ENCODE measurements around the gene SYK.

SYK gene

GRCh38 chr9:90909225-90909624, 107.6 kb downstream of the SYK start:
- no peak for DNase-seq

GRCh38 chr9:90909747-90910283, 108.2 kb downstream of the SYK start:
- no peak for DNase-seq

- no peak for DNase-seq
These were observed 112.6 kb downstream of the SYK start for GRCh38 chr9:90914196-90914595.

GRCh38 chr9:90914868-90915483, 113.4 kb downstream of the SYK start:
- DNase-seq = peak; percentile 84

- DNase-seq = peak; percentile 72
These were observed 114.1 kb downstream of the SYK start for GRCh38 chr9:90915693-90916092.

GRCh38 chr9:90916147-90916734, 114.6 kb downstream of the SYK start:
- DNase-seq = no peak

GRCh38 chr9:90919883-90920282, 118.3 kb downstream of the SYK start:
- DNase-seq = no peak

GRCh38 chr9:90921104-90921503, 119.5 kb downstream of the SYK start:
- DNase-seq = no peak

- no peak for DNase-seq
These were observed 120.3 kb downstream of the SYK start for GRCh38 chr9:90921969-90922368.

GRCh38 chr9:90925581-90926257, 124.1 kb downstream of the SYK start:
- DNase-seq = no peak

GRCh38 chr9:90926936-90927335, 125.3 kb downstream of the SYK start:
- DNase-seq = no peak

- no peak for DNase-seq
These were observed 125.9 kb downstream of the SYK start for GRCh38 chr9:90927496-90927895.

GRCh38 chr9:90929626-90930025, 128.0 kb downstream of the SYK start:
- DNase-seq = no peak

- no peak for DNase-seq
These were observed 131.8 kb downstream of the SYK start for GRCh38 chr9:90933468-90933867.

- no peak for DNase-seq
These were observed 137.7 kb downstream of the SYK start for GRCh38 chr9:90939351-90939750.

GRCh38 chr9:90940280-90940679, 138.7 kb downstream of the SYK start:
- DNase-seq = no peak

- no peak for DNase-seq
These were observed 140.0 kb downstream of the SYK start for GRCh38 chr9:90941661-90942060.

GRCh38 chr9:90942555-90942954, 140.9 kb downstream of the SYK start:
- DNase-seq = no peak

GRCh38 chr9:90943341-90943740, 141.7 kb downstream of the SYK start:
- no peak for DNase-seq

GRCh38 chr9:90945336-90945735, 143.7 kb downstream of the SYK start:
- DNase-seq = no peak

GRCh38 chr9:90946982-90947381, 145.4 kb downstream of the SYK start:
- no peak for DNase-seq
